Transverse colon (tissue), 4 donors: ENCODE data around the gene IFITM2.

Experiments
- CTCF ChIP-seq, 5 experiments: fragments of 200-600 bp in 3 of 5; fragments of 450-650 bp in 2 of 5; sonication (generic) in 3 of 5; IDR thresholded peaks; 1 replicate in 2 of 5; 2 replicates in 3 of 5; pipeline ENCODE4 v1.5.1; 2016 to 2017; ENCODE audit warnings: antibody characterized with exemption in 5 of 5, inconsistent platforms in 3 of 5, mild to moderate bottlenecking in 2 of 5, moderate library complexity in 1 of 5
- POLR2AphosphoS5 ChIP-seq, 3 donors: sonication (generic); formaldehyde crosslinking; IDR thresholded peaks; one replicate each; pipeline ENCODE4 v1.6.1; 2016; ENCODE audit warnings: antibody characterized with exemption in 3 of 3

DNA sequence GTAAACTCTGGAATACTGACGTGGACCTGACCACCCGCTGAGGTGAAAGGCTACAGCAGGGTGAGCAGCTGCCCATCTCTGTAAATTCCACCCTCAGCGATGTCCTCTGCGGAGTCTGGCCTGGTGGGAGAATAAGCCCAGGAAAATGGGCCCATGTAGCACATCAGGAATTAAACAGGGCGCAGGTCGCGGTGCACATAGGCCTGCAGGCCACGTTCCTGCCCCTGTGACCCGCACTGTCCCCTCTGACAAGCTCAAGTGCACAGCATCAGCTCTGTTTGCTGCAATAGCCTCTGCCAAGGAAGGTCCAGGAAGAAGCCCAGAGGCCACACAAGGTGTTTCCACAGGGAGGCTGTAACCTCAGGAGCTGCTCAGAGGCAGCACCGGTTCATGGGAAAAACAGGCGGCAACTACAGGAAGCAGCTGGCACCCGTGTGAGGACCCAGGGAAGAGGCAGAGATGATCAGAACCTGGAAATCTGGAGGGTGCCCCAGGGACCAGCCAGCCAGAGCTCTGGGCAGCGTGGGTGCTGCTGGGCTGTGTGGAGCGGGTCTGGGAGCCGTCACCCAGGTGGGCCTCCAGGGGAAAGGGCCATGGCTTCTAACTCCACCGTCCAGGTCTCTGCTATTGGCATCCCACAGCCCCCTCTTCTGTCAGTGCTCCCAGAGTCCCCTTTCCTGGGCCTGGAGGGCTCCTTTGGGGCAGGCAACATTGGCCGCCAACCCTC lies 808 bp upstream of the IFITM2 start:
- no peak for TF ChIP-seq CTCF (IDR thresholded peaks at IDR 0.05)
- no peak for TF ChIP-seq POLR2AphosphoS5 (IDR thresholded peaks at IDR 0.05)
